ENCODE results near the gene KIAA0319L. TPM values are rescaled to one million over a fixed set of nuclear protein-coding genes. Genes with fewer than 3 reads are reported as not detected.
A peak's percentile ranks its signal among the peaks of the same experiment; 100 is the strongest.

Gene KIAA0319L
- total RNA-seq, 1 experiment from 2014 or later = 46.4 TPM

- Histone ChIP-seq H3K23ac (ENCODE audit: insufficient read length, low read depth, low read length) (no peak overlapping the region), H3K4ac (ENCODE audit: low read depth, low read length) (no peak overlapping the region), H3K79me2 (ENCODE audit: insufficient read depth, low read length) (peaks cover 1% of the 10 kb centered on the region; the same call in 1 of the 2 replicates), H2AFZ (ENCODE audit: low read length) (no peak overlapping the region), H4K5ac (ENCODE audit: insufficient read length, low read depth, low read length) (no peak overlapping the region), H3K9me3 (ENCODE audit: control insufficient read depth, low read depth, low read length) (no peaks in the 10 kb centered on the region), H2AK5ac (ENCODE audit: insufficient read length, low read length) (no peak overlapping the region), H3K18ac (ENCODE audit: insufficient read length, low read depth, low read length) (no peak overlapping the region), H4K8ac (replicated peaks; ENCODE audit: insufficient read length, low read depth, low read length) (no peak overlapping the region), H4K20me1 (ENCODE audit: control insufficient read depth, insufficient read depth, insufficient read length) (no peaks in the 10 kb centered on the region), H3K4me1 (ENCODE audit: insufficient read depth, low read length) (no peaks in the 10 kb centered on the region), H3T11ph (ENCODE audit: low read length) (no peak overlapping the region), H2BK15ac (ENCODE audit: low read depth, low read length) (no peak overlapping the region), H3K14ac (ENCODE audit: insufficient read depth, low read length) (no peak overlapping the region), H2BK12ac (ENCODE audit: insufficient read length, low read depth, low read length) (no peak overlapping the region), H3K4me2 (ENCODE audit: insufficient read depth, insufficient read length, low read length) (no peak overlapping the region), H2BK120ac (ENCODE audit: low read depth, low read length, poor library complexity, severe bottlenecking) (no peak overlapping the region), H2BK5ac (ENCODE audit: insufficient read length, low read length) (no peak overlapping the region), H4K91ac (ENCODE audit: insufficient read length, low read depth, low read length) (no peak overlapping the region), H3K56ac (ENCODE audit: insufficient read length, low read depth, low read length) (no peak overlapping the region), H3K27me3 (ENCODE audit: insufficient read depth, low read length) (no peaks in the 10 kb centered on the region), H3K9ac (ENCODE audit: extremely low read depth, insufficient read length, low read length) (no peak overlapping the region), H3K27ac (ENCODE audit: insufficient read length, low read depth, low read length) (no peak overlapping the region), H2BK20ac (ENCODE audit: low read depth, low read length, poor library complexity, severe bottlenecking) (no peak overlapping the region), H3K23me2 (ENCODE audit: insufficient read length, low read depth, low read length, poor library complexity, severe bottlenecking) (peaks cover 14% of the 10 kb centered on the region), H3K79me1 (ENCODE audit: insufficient read depth, low read depth, low read length, poor library complexity, severe bottlenecking) (no peaks in the 10 kb centered on the region)
- Mint-ChIP-seq H3K4me1 (peaks cover 18 to 25% of the 10 kb centered on the region in 2 experiments), H3K27ac (peak overlapping the region in 2 of 3 experiments; percentile 1 to 25; a peak in 2 of 7 replicates), H3K9me3 (peaks cover 0 to 4% of the 10 kb centered on the region in 2 experiments; a peak in 2 of 5 replicates), H3K27me3 (ENCODE audit: low read depth) (no peaks in the 10 kb centered on the region), H3K36me3 (ENCODE audit: insufficient read depth in 1 of 3, low read depth in 3 of 3) (peaks cover 23 to 61% (median 49%) of the 10 kb centered on the region in 3 experiments), H3K4me3 (no peak overlapping the region)
- TF ChIP-seq, protein P1, sequence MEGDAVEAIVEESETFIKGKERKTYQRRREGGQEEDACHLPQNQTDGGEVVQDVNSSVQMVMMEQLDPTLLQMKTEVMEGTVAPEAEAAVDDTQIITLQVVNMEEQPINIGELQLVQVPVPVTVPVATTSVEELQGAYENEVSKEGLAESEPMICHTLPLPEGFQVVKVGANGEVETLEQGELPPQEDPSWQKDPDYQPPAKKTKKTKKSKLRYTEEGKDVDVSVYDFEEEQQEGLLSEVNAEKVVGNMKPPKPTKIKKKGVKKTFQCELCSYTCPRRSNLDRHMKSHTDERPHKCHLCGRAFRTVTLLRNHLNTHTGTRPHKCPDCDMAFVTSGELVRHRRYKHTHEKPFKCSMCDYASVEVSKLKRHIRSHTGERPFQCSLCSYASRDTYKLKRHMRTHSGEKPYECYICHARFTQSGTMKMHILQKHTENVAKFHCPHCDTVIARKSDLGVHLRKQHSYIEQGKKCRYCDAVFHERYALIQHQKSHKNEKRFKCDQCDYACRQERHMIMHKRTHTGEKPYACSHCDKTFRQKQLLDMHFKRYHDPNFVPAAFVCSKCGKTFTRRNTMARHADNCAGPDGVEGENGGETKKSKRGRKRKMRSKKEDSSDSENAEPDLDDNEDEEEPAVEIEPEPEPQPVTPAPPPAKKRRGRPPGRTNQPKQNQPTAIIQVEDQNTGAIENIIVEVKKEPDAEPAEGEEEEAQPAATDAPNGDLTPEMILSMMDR (conservative IDR thresholded peaks at IDR 0.05) = no peak
- WGBS (ENCODE audit: extremely low coverage, insufficient read length, low lambda C conversion rate) = 100% methylated on average over 2 of the region's 11 CpGs
- no peak for DNase-seq
Observed at GRCh38 chr1:35561297-35561971, 4.2 kb upstream of the KIAA0319L start.

All from H9 (cell line).